Calu3 (cell line): Measurements from ENCODE around the gene NEURL1. TPM values are rescaled to one million over a fixed set of nuclear protein-coding genes. Genes with fewer than 3 reads are reported as not detected.
"Not testable (repeated sequence)": the region's sequence is repeated elsewhere in the genome, so short reads cannot be mapped to it uniquely, and the experiment has no call there.

Source experiments
- BruUV-seq: library from RNA; stranded (reverse); fragments of 400-500 nt; replicated peaks from 2 replicates; lab custom pipeline; 2021; lab: Mats Ljungman, UMichigan
- CTCF ChIA-PET: fragments of 300-600 bp; sonication (Branson Sonifier 250); formaldehyde crosslinking; loops from one replicate; lab custom pipeline; 2022; ENCODE audit warnings: antibody characterized with exemption; lab: Charles Lee
- DNase-seq: peaks from one replicate; pipeline ENCODE4 v3.0.0; 2022
- H3K27ac Mint-ChIP-seq: one replicate; pipeline ENCODE4 v1.8.0; 2022; ENCODE audit warnings: mixed read lengths; ENCODE audit not compliant: unreplicated experiment
- H3K27me3 Mint-ChIP-seq: one replicate; pipeline ENCODE4 v1.8.0; 2022; ENCODE audit warnings: mixed read lengths; ENCODE audit not compliant: unreplicated experiment
- H3K36me3 Mint-ChIP-seq: one replicate; pipeline ENCODE4 v1.8.0; 2022; ENCODE audit warnings: mild to moderate bottlenecking, moderate library complexity, mixed read lengths; ENCODE audit not compliant: insufficient read depth, unreplicated experiment
- H3K4me1 Mint-ChIP-seq: one replicate; pipeline ENCODE4 v1.8.0; 2022; ENCODE audit warnings: mild to moderate bottlenecking, low read depth, mixed read lengths; ENCODE audit not compliant: unreplicated experiment
- H3K4me3 Mint-ChIP-seq: one replicate; pipeline ENCODE4 v1.8.0; 2022; ENCODE audit warnings: mild to moderate bottlenecking, low read depth, moderate library complexity, mixed read lengths; ENCODE audit not compliant: unreplicated experiment
- H3K9me3 Mint-ChIP-seq: one replicate; pipeline ENCODE4 v1.8.0; 2022; ENCODE audit warnings: low read depth, mixed read lengths; ENCODE audit not compliant: unreplicated experiment
- intact Hi-C: fragments of 100-400 bp; cut with micrococcal nuclease; formaldehyde crosslinking; loops from one replicate; pipeline ENCODE4 v1.10.0; 2022; ENCODE audit not compliant: unreplicated experiment
- total RNA-seq: library from RNA; stranded (reverse); gene quantifications from 2 replicates; pipeline ENCODE4 v1.2.3, GENCODE V29; 2022
- TF ChIP-seq, protein P1 (sequence below): fragments of 200-600 bp; IDR thresholded peaks from one replicate; pipeline ENCODE4 v1.8.0; 2022; ENCODE audit warnings: antibody characterized with exemption; ENCODE audit not compliant: unreplicated experiment

NEURL1 gene
- total RNA-seq, 1 experiment from 2014 or later, result not detected

DNA sequence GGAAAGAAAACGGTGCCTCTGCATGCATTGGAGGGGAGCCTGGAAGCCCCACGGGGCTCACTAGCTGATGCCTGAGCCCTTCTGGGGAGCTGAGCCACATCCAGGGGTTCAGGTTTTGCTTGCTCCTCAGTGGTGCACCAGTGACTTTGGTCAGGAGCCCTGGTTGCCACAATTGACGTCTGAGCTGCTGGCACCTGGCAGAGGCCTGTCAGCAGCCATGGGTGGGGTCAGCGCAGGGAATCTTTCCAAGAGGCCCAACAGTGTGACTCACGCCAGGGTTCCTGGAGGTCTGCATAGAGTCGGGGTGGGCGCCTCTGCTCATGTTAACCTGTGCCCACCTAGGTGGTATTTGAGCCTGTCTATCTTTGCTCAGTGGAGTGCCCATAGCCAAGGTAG, 138.7 kb downstream of the NEURL1 start:
- intact Hi-C loops, result no loop called here
- Mint-ChIP-seq H3K4me1 (no peaks in the 10 kb centered on the region), H3K27ac (no peak overlapping the region), H3K9me3 (no peaks in the 10 kb centered on the region), H3K36me3 (no peaks in the 10 kb centered on the region), H3K4me3 (no peak overlapping the region), H3K27me3 (no peaks in the 10 kb centered on the region)
- DNase-seq, result no peak
- no TSS peak for BruUV-seq
- CTCF ChIA-PET, result no interaction called here
- TF ChIP-seq, protein P1, sequence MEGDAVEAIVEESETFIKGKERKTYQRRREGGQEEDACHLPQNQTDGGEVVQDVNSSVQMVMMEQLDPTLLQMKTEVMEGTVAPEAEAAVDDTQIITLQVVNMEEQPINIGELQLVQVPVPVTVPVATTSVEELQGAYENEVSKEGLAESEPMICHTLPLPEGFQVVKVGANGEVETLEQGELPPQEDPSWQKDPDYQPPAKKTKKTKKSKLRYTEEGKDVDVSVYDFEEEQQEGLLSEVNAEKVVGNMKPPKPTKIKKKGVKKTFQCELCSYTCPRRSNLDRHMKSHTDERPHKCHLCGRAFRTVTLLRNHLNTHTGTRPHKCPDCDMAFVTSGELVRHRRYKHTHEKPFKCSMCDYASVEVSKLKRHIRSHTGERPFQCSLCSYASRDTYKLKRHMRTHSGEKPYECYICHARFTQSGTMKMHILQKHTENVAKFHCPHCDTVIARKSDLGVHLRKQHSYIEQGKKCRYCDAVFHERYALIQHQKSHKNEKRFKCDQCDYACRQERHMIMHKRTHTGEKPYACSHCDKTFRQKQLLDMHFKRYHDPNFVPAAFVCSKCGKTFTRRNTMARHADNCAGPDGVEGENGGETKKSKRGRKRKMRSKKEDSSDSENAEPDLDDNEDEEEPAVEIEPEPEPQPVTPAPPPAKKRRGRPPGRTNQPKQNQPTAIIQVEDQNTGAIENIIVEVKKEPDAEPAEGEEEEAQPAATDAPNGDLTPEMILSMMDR, result no peak

DNA sequence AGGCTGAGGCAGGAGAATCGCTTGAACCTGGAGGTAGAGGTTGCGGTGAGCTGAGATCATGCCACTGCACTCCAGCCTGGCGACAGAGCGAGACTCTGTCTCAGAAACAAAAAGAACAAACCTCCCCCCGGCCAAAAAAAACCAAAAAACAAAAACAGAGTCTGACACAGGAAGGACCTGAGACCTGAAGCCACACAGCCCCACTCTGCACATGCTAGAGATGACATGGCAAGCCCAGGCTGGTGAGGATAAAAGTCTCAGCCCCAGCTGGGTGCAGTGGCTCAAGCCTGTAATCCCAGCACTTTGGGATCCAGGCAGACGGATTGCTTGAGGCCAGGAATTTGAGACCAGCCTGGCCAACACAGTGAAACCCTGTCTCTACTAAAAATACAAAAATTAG, 139.4 kb downstream of the NEURL1 start:
- H3K27ac Mint-ChIP-seq, H3K27me3 Mint-ChIP-seq, CTCF ChIA-PET, intact Hi-C loops, H3K36me3 Mint-ChIP-seq, H3K4me1 Mint-ChIP-seq, DNase-seq, BruUV-seq, H3K9me3 Mint-ChIP-seq, H3K4me3 Mint-ChIP-seq: not testable (repeated sequence)

DNA sequence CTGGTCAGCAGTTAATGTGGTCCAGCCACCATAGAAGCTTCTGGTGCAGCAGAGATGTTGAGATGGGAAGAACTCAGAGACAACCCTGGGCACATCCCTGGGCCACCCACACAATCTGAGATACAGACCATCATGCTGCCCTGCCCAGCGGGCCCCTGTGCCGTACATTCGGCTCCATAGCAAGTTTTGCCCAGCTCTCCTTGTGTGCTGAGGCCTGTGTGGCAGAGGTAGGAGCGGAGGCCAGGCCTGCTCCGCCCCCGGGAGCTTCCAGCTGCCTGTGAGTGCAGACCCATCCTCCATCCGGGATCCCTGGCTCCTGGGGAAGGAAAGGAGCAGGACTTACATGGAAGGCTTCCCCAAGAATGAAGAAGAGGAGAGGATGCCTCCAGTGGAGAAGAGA, 140.3 kb downstream of the NEURL1 start:
- no peaks in the 10 kb centered on the region for H3K4me1 Mint-ChIP-seq
- CTCF ChIA-PET, result no interaction called here
- H3K27me3 Mint-ChIP-seq, result no peaks in the 10 kb centered on the region

DNA sequence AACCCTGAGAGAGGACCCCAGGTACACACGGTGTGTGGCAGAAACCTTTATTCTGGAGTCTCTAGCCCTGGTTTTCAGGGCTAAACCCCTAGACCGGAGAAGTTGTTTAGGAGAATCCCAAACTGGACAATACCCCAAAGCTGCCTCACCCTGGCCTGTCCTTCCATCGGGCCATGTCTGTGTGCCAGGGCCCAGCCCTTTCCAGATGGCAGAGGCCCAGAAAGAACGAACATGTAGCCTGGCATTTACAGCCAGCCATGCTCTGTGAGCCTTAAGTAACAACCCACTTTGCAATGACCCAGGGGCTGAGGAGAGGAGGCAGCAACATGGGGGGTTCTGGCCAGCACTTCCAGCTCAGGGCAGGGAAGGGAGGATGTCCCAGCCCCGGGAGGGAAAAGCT, 142.1 kb downstream of the NEURL1 start:
- Mint-ChIP-seq H3K36me3 (peaks cover 5% of the 10 kb centered on the region), H3K4me1 (no peaks in the 10 kb centered on the region), H3K9me3 (no peaks in the 10 kb centered on the region), H3K27me3 (no peaks in the 10 kb centered on the region), H3K27ac (no peak overlapping the region), H3K4me3 (no peak overlapping the region)
- no peak for DNase-seq
- no TSS peak for BruUV-seq
- intact Hi-C loops, result no loop called here
- TF ChIP-seq, protein P1, result no peak
- CTCF ChIA-PET, result no interaction called here

More for the DNA sequence above, 140.3 kb downstream of the NEURL1 start:
- H3K36me3 Mint-ChIP-seq, result no peaks in the 10 kb centered on the region
- no peaks in the 10 kb centered on the region for H3K9me3 Mint-ChIP-seq
- TF ChIP-seq, protein P1, result no peak
- intact Hi-C loops, result no loop called here
- no TSS peak for BruUV-seq
- H3K27ac Mint-ChIP-seq, result no peak overlapping the region
- DNase-seq, result no peak
- H3K4me3 Mint-ChIP-seq, result no peak overlapping the region

DNA sequence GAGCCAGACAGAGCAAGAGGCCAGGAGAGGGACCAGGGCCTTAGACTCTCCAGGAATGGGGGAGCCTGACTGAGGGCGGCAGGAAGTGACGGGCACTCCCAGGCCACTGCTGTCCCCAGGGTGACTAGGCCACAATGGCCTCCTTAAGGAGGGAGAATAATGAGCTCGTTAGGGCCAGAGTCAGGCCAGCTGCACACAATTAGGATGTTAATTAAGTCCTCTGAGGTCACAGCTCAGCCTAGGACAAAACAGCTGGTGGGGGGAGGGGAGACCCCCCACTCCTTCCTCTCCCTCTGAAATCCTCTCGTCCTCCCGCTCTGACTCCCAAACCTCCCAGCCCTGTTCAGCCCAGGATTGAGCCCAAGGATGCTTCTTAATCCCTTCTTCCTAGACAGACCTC, 143.0 kb downstream of the NEURL1 start:
- intact Hi-C loops, result no loop called here
- CTCF ChIA-PET, result no interaction called here
- H3K27me3 Mint-ChIP-seq, result no peaks in the 10 kb centered on the region
- DNase-seq, result no peak
- H3K36me3 Mint-ChIP-seq, result peaks cover 5% of the 10 kb centered on the region
- H3K27ac Mint-ChIP-seq, result no peak overlapping the region
- H3K4me3 Mint-ChIP-seq, result no peak overlapping the region
- H3K9me3 Mint-ChIP-seq, result no peaks in the 10 kb centered on the region
- no peaks in the 10 kb centered on the region for H3K4me1 Mint-ChIP-seq
- TF ChIP-seq, protein P1, result no peak
- BruUV-seq, result no TSS peak
